GM23248 (cell line): ENCODE measurements around the gene LRBA. TPM values are rescaled to one million over a fixed set of nuclear protein-coding genes. Genes with fewer than 3 reads are reported as not detected.

ENCODE experiments used
- DNase-seq: peaks from one replicate; pipeline ENCODE4 v3.0.0-alpha.2; 2015
- H2AFZ ChIP-seq: fragments of 200-600 bp; sonication (generic); 2 replicates; pipeline ENCODE4 v1.6.1; 2016; ENCODE audit warnings: antibody characterized with exemption
- H3F3A ChIP-seq: fragments of 200-600 bp; sonication (generic); 2 replicates; pipeline ENCODE4 v1.6.1; 2016; ENCODE audit warnings: mild to moderate bottlenecking, antibody characterized with exemption, mixed run types; ENCODE audit not compliant: insufficient read depth
- H3K27ac ChIP-seq: fragments of 200-600 bp; sonication (generic); 2 replicates; pipeline ENCODE4 v1.5.1; 2016; ENCODE audit warnings: mild to moderate bottlenecking
- H3K27me3 ChIP-seq: fragments of 200-600 bp; sonication (generic); replicated peaks from 2 replicates; pipeline ENCODE4 v1.6.1; 2016; ENCODE audit warnings: mild to moderate bottlenecking; ENCODE audit not compliant: insufficient read depth
- H3K36me3 ChIP-seq: fragments of 200-600 bp; sonication (generic); 2 replicates; pipeline ENCODE4 v1.6.1; 2016; ENCODE audit warnings: low read depth, mild to moderate bottlenecking
- H3K4me1 ChIP-seq: fragments of 200-600 bp; sonication (generic); 2 replicates; pipeline ENCODE4 v1.6.1; 2016; ENCODE audit warnings: mild to moderate bottlenecking; ENCODE audit not compliant: insufficient read depth
- H3K4me2 ChIP-seq: fragments of 200-600 bp; sonication (generic); one replicate; pipeline ENCODE4 v1.6.1; 2016; ENCODE audit warnings: mild to moderate bottlenecking; ENCODE audit not compliant: unreplicated experiment
- H3K4me3 ChIP-seq: fragments of 200-600 bp; sonication (generic); 2 replicates; pipeline ENCODE4 v1.5.1; 2016; ENCODE audit warnings: mild to moderate bottlenecking
- H3K79me2 ChIP-seq: fragments of 200-600 bp; sonication (generic); 2 replicates; pipeline ENCODE4 v1.6.1; 2016; ENCODE audit warnings: mild to moderate bottlenecking; ENCODE audit not compliant: insufficient read depth
- H3K9ac ChIP-seq: fragments of 200-600 bp; sonication (generic); 2 replicates; pipeline ENCODE4 v1.6.1; 2016; ENCODE audit warnings: mild to moderate bottlenecking
- H3K9me2 ChIP-seq: fragments of 200-600 bp; sonication (generic); 2 replicates; pipeline ENCODE4 v1.6.1; 2016; ENCODE audit warnings: mixed run types, mild to moderate bottlenecking, moderate library complexity; ENCODE audit not compliant: insufficient read depth
- H3K9me3 ChIP-seq: fragments of 200-600 bp; sonication (generic); one replicate; pipeline ENCODE4 v1.6.1; 2017; ENCODE audit warnings: low read depth
- H4K20me1 ChIP-seq: fragments of 200-600 bp; sonication (generic); 2 replicates; pipeline ENCODE4 v1.6.0; 2016; ENCODE audit not compliant: insufficient read depth
- EZH2 ChIP-seq: fragments of 200-600 bp; sonication (generic); IDR thresholded peaks from 2 replicates; pipeline ENCODE4 v1.6.1; 2018; ENCODE audit warnings: antibody characterized with exemption, mild to moderate bottlenecking; ENCODE audit not compliant: insufficient read depth, poor library complexity, severe bottlenecking
- EZH2phosphoT487 ChIP-seq: fragments of 200-600 bp; sonication (generic); IDR thresholded peaks from 2 replicates; pipeline ENCODE4 v1.6.1; 2018; ENCODE audit warnings: antibody characterized with exemption, moderate library complexity, mild to moderate bottlenecking, low read depth; ENCODE audit not compliant: insufficient read depth
- WGBS, 2 experiments: methylation state at CpG; one replicate each; pipeline ENCODE4 v1.1.6; 2015 to 2017; ENCODE audit warnings: low lambda C conversion rate in 2 of 2, low coverage in 1 of 2; ENCODE audit errors: missing lambda C conversion rate in 2 of 2; 5-methylcytosine and 5-hydroxymethylcytosine counted together
- in situ Hi-C: fragments of 300-500 bp; cut with MboI; formaldehyde crosslinking; loops from 2 replicates; pipeline ENCODE4 v1.15.0; 2020
- polyA plus RNA-seq: library from polyadenylated mRNA; unstranded; fragments of >200 nt; fragmentation: Nextera tagmentation; extraction: Ambion mirVana; gene quantifications from 2 replicates; pipeline ENCODE4 v1.2.1, GENCODE V29; 2016
- total RNA-seq: library from RNA; depleted of rRNA; stranded (reverse); fragments of >200 nt; shearing (Covaris generic); gene quantifications from 2 replicates; pipeline ENCODE4 v1.2.3, GENCODE V29; 2014

The LRBA gene
- total and polyA plus RNA-seq, 2 experiments from 2014 or later = 6.6 to 17.8 TPM

- WGBS, 2 experiments = 83 to 89% methylated on average over 4 of the region's 4 CpGs
- H3F3A ChIP-seq = no peaks in the 10 kb centered on the region
Observed at GRCh38 chr4:150354214-150354796, 660.8 kb downstream of the LRBA start.

GRCh38 chr4:150348079-150348478 lies 667.0 kb downstream of the LRBA start:
- Histone ChIP-seq H3K9me3 (no peaks in the 10 kb centered on the region), H4K20me1 (no peaks in the 10 kb centered on the region), H3K9me2 (no peaks in the 10 kb centered on the region), H3K27me3 (no peaks in the 10 kb centered on the region), H2AFZ (no peak overlapping the region), H3F3A (peaks cover 9% of the 10 kb centered on the region; the same call in 1 of the 2 replicates), H3K9ac (no peak overlapping the region), H3K79me2 (no peaks in the 10 kb centered on the region), H3K4me2 (peak overlapping the region; percentile 34), H3K4me1 (peaks cover 10% of the 10 kb centered on the region), H3K4me3 (no peak overlapping the region), H3K27ac (no peak overlapping the region), H3K36me3 (no peaks in the 10 kb centered on the region)
- DNase-seq = peak; percentile 60
- in situ Hi-C loops = no loop called here
- TF ChIP-seq EZH2phosphoT487 (no peak), EZH2 (no peak)
- 80 to 83% methylated on average over 2 of the region's 2 CpGs for WGBS, 2 experiments

More at GRCh38 chr4:150354214-150354796, 660.8 kb downstream of the LRBA start:
- Histone ChIP-seq H4K20me1 (no peaks in the 10 kb centered on the region), H3K9ac (no peak overlapping the region), H3K27me3 (no peaks in the 10 kb centered on the region), H3K4me1 (no peaks in the 10 kb centered on the region), H3K79me2 (no peaks in the 10 kb centered on the region), H3K9me2 (no peaks in the 10 kb centered on the region), H3K4me3 (no peak overlapping the region), H3K9me3 (no peaks in the 10 kb centered on the region), H2AFZ (no peak overlapping the region), H3K4me2 (no peak overlapping the region), H3K36me3 (no peaks in the 10 kb centered on the region), H3K27ac (no peak overlapping the region)
- no peak for DNase-seq
- in situ Hi-C loops = no loop called here
- TF ChIP-seq EZH2 = no peak
- TF ChIP-seq EZH2phosphoT487 = no peak

DNA sequence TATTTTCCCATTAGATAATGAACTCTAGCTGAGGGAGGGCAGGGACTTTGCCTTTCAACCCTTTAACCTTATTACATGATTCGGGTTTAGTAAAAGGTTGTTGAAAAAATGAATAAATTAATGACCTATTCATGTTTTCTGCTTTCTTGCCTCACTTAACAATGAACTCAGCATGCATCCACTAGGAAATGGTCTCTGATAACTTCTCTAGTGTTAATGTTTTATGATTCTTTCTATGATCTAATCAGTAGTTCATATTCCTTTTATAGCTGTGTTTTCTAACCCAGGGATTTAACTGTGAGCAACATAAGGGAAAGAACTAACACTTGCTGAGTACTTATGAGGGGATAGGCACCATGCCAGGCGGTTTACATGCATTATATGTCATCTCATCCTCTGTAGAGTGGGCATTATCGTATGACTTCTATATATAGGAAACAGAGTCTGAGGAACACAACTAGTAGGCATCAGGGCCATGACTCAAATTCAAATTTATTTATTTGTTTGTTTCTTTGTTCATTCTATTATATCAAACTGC lies 669.8 kb downstream of the LRBA start:
- Histone ChIP-seq H4K20me1 (no peaks in the 10 kb centered on the region), H3K9me2 (no peaks in the 10 kb centered on the region), H3K36me3 (no peaks in the 10 kb centered on the region), H3K9me3 (no peaks in the 10 kb centered on the region), H3K79me2 (no peaks in the 10 kb centered on the region), H3K9ac (no peak overlapping the region), H3K4me1 (peaks cover 10% of the 10 kb centered on the region), H3F3A (peaks cover 9% of the 10 kb centered on the region; the same call in 1 of the 2 replicates), H3K4me2 (no peak overlapping the region), H3K4me3 (no peak overlapping the region), H2AFZ (no peak overlapping the region), H3K27me3 (no peaks in the 10 kb centered on the region), H3K27ac (no peak overlapping the region)
- TF ChIP-seq EZH2phosphoT487 = no peak
- no peak for TF ChIP-seq EZH2
- 96 to 99% methylated on average over 3 of the region's 3 CpGs for WGBS, 2 experiments
- no peak for DNase-seq
- in situ Hi-C loops = no loop called here

- Histone ChIP-seq H3K9me3 (no peaks in the 10 kb centered on the region), H3K9me2 (no peaks in the 10 kb centered on the region), H3K4me2 (no peak overlapping the region), H3K79me2 (no peaks in the 10 kb centered on the region), H3K27me3 (no peaks in the 10 kb centered on the region), H4K20me1 (no peaks in the 10 kb centered on the region), H3K27ac (no peak overlapping the region), H2AFZ (no peak overlapping the region), H3K9ac (no peak overlapping the region), H3K4me1 (peaks cover 10% of the 10 kb centered on the region), H3F3A (peaks cover 9% of the 10 kb centered on the region; the same call in 1 of the 2 replicates), H3K4me3 (no peak overlapping the region), H3K36me3 (no peaks in the 10 kb centered on the region)
- in situ Hi-C loops = no loop called here
- TF ChIP-seq EZH2phosphoT487 (no peak), EZH2 (no peak)
- WGBS, 2 experiments = 94% methylated on average over 2 of the region's 2 CpGs
- no peak for DNase-seq
Observed at GRCh38 chr4:150343796-150344195, 671.3 kb downstream of the LRBA start.
